Stimulated activated CD8-positive, alpha-beta memory T cell treated with anti-CD3 and anti-CD28 coated beads, Interleukin-15, amount 100 ng/mL, for 1 hour (primary cell): ENCODE data around the gene STYXL2.

ENCODE experiments used
- DNase-seq: peaks from one replicate; pipeline ENCODE4 v3.0.0-alpha.2; 2020; ENCODE audit warnings: low read depth

Gene STYXL2

DNA sequence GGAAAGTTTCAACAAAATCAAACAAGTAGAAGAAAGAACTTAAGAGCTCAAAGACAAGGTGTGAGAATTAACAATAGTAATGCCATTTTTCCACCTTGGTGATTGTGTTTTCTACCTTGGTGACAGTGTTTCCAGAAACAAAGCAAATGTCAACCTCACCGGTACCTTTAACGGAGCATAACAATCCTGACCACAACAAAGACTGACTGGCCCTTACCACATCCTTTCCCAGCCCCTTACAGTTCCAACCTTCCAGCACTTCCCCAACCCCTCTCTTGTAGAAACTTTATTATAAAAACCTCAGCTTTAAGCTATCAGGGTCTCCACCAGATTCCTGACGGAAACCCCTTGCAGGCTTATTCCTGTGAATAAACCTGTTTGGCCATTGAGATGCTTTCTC, 16.7 kb downstream of the STYXL2 start:
- no peak for DNase-seq

DNA sequence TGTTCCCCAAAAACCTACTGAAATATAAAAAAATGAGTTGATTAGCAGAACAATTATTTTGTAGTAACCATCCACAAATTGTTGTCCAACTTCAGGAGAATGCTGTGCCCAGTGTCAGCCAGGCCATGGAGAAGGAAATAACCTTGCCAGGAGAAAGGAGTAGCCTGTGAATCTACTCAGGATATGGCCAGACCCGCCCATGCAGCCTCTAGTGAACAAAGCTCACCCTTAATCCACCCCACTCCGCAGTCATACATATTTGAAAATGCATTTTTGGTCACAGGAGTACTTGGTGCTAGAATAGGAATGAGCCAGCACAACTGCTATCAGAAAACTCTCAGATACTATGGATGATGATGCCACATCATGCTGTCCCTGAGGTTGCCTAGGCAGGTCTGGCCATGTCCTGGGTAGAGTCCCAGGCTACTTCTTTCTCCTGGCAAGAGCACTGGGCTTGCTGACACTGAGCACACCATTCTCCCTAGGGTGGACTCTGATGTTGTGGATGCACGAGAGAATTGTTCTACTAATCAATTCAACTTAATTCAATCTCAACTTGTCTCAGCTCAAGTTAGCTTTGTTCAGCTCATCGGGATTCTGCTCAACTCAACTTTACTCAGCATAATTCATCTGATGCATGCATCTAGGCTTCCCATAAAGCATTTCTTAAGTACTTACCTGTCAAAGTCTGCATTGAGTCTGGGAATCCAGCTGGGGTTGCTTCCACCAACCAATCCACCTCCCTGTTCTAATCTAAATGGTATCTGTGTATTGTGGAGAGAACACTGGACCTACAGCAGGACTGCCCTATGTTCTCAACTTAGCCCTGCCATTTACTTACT, 18.2 kb downstream of the STYXL2 start:
- no peak for DNase-seq

DNA sequence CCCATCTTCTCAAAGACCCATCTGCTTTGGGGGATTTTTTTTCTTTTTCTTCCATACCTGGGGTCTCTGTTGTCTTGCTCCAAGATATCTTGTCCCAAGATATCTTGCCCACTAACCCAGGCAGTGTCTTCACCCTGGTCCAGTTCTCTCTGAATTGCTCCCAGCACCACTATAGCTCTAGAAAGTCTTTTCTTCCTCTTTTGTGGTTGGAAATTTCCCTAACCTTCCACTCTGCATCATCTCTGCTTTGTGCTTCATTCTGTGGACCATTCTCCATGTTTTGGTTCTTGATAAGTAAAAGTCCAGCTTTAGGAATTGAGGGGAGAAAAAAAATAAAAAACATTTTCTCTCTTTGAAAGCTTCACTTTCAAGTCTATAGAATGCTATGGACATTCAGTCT, 20.9 kb downstream of the STYXL2 start:
- no peak for DNase-seq

DNA sequence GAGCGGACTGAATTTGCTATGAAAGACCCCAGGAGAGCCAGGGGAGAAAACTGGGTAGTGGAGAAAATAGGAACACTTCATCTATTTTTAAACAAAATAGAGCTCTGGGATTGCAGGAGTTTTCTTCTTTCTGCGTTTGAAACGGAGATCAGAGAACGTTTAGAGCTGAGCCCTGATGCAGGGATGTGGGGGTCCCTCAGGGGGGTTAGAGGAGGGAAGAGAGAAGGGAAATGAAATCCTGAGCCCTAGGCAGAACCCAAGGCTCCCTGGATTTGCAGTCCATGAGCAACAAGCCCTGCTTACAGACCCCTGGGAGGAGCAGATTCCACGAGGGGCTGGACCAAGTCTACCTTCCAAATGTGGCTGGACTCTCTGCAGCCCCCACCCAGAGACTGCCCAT, 21.8 kb downstream of the STYXL2 start:
- no peak for DNase-seq

DNA sequence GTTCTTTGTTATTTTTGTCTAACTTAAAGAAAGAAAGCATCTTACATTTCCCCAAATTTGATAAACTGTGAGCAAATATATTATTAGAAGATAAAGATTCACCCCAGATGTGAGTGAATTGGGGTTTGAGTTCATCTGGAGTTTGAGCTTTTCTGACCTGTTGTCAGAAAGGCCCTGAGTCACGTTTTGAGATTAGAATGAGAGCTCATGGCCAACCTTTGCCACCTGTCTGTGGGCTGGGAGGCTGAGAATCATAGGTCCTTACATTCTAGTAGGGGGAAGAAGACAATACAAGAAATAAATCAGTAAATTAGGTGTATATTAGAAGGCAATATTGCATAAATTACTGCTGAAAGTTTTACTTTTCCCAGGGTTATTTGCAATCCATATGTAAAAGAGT, 22.3 kb downstream of the STYXL2 start:
- DNase-seq, result no peak

DNA sequence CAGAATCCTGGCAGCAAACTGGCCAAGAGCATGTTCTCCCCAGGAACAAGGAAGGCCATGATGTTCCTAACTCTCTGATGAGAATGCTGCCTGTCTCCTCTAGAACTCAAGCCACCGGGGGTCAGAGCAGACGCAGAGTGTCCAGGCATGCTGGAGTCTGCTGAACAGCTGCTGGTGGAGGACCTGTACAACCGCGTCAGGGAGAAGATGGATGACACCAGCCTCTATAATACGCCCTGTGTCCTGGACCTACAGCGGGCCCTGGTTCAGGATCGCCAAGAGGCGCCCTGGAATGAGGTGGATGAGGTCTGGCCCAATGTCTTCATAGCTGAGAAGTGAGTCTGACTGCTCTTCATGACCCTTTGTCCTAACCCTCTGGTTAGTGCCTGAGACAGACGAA, 23.4 kb downstream of the STYXL2 start:
- no peak for DNase-seq

DNA sequence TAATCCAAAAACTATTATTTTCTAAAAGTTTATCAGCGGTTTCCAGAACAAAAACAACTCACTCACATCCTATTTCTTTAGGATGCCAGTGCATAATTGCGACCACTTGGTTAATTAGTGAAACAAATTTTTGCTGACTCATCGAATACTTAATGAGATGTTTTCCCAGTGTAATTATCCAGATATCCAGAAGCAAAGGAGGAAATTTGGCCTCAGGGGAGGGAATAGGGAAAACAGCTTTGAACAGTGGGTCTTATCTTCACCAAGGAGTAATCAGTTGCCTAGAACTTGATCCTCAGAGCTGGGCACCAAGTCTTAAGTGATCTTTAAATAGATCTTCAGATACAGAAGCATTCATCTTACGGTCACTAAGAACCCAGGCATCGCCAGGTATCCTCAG, 24.3 kb downstream of the STYXL2 start:
- DNase-seq, result no peak

DNA sequence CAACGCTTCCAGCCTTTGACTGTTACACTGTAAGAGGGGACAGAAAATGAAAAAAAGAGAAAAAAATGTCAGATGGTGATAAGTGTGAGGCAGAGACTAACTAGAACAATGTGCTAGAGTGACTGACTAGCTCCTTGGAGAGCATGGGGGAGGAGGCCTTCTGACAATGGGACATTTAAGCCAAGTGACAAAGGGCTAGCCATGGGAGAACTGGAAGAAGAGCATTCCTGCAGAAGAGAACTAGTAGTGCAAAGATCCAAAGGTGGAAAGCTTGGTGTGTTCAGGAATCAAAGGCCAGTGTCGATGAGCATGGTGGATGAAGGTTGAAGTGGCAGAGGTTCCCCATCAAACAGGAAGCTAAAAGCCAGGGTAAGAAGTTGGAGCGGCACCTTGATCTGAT, 25.8 kb downstream of the STYXL2 start:
- DNase-seq, result no peak

DNA sequence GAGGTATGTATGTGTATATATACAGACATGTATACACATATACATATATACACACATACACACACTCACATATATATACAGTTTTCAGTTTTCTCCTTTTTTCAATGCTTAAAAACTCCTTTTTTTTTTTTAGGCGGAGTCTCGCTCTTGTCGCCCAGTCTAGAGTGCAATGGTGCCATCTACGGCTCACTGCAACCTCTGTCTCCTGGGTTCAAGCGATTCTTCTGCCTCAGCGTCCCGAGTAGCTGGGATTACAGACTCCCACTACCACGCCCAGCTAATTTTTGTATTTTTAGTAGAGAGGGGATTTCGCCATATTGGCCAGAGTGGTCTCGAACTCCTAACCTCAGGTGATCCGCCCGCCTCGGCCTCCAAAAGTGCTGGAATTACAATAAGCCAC, 27.0 kb downstream of the STYXL2 start:
- DNase-seq, result no peak

DNA sequence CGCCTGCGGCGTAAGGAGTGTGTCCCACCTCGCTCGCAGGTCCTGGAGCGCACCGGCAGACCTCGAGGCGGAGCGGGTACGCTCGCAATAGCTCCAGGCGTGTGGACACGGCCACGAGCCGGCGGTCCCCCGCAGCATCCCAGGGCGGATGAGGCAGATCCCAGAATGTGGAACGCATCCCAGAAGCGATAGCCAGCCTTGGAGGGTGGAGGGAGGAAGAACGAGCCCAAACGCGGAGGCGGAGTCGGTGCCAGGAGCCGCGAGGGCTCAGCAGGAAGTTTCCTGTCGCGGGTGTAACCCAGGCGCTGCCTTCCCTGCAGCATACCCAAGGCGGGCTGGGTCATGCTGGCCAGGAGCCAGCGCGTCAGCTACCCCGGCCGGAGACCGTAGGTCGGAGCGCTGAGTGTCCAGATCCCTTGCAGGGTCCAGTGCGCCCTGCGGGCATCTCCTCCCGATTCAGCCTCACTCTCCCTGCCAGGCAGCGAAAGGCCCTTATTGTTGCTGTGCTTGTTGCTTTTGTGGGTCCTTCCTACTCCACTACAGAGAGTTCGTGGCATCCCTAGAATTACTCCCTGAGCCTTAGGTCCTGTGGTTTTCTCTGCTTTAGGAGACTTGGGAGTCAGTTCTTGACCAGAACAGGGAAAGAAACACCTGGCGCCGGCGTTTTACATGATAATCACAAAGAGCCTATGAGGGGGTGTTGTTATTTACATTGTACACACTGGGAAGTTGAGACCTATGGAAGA, 27.7 kb downstream of the STYXL2 start:
- DNase-seq, result no peak

DNA sequence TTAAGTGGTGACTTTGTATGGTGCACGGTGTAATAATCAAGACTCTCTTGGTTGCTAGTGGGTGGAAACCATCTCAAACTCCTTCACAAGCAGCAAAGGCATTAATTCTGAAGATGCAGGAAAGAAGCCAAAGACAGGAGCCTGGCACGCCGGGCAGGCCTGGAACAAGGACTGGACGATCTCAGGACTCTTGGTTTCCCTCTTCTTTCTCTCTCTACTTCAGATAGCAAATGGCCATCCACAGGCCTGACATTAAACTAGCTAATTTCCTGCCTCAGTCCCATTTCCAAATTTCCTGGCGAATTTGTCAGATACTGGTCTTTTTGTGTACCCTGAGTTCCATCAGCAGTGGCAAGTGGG, 28.2 kb downstream of the STYXL2 start:
- no peak for DNase-seq

DNA sequence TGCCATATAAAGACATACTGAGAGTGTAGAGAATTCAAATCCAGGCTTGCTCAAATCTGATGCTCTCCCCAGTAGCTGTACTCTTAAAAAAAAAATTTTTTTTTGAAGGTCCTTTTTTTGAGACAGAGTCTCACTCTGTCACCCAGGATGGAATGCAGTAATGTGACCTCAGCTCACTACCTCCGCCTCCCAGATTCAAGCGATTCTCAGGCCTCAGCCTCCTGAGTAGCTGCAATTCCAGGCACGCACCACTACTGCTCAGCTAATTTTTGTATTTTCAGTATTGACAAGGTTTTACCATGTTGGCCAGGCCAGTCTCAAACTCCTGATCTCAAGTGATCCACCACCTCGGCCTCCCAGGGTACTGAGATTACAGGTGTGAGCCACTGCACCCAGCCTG, 28.7 kb downstream of the STYXL2 start:
- no peak for DNase-seq

DNA sequence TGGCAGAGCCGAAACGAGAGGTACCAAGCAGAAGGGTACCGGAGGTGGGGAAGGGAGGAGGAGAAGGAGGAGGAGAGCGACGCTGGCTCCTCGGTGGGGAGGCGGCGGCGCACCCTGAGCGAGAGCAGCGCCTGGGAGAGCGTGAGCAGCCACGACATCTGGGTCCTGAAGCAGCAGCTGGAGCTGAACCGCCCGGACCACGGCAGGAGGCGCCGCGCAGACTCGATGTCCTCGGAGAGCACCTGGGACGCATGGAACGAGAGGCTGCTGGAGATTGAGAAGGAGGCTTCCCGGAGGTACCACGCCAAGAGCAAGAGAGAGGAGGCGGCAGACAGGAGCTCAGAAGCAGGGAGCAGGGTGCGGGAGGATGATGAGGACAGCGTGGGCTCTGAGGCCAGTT, 32.4 kb downstream of the STYXL2 start:
- no peak for DNase-seq

DNA sequence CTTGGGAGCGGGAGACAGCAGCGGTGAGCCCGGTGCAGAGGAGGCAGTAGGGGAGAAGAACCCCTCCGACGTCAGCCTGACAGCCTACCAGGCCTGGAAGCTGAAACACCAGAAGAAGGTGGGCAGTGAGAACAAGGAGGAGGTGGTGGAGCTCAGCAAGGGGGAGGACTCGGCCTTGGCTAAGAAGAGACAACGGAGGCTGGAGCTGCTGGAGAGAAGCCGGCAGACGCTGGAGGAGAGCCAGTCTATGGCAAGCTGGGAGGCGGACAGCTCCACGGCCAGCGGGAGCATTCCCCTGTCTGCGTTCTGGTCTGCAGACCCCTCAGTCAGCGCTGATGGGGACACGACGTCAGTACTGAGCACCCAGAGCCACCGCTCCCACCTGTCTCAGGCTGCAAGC, 32.9 kb downstream of the STYXL2 start:
- DNase-seq, result no peak

DNA sequence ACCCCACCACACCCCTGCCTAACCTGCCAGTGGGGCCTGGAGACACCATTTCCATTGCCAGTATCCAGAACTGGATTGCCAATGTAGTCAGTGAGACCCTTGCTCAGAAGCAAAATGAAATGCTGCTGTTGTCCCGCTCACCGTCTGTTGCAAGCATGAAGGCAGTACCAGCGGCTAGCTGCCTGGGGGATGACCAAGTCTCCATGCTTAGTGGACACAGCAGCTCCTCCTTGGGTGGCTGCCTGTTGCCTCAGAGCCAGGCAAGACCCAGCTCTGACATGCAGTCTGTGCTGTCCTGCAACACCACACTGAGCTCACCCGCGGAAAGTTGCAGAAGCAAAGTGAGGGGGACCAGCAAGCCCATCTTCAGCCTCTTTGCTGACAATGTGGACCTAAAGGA, 33.4 kb downstream of the STYXL2 start:
- no peak for DNase-seq

DNA sequence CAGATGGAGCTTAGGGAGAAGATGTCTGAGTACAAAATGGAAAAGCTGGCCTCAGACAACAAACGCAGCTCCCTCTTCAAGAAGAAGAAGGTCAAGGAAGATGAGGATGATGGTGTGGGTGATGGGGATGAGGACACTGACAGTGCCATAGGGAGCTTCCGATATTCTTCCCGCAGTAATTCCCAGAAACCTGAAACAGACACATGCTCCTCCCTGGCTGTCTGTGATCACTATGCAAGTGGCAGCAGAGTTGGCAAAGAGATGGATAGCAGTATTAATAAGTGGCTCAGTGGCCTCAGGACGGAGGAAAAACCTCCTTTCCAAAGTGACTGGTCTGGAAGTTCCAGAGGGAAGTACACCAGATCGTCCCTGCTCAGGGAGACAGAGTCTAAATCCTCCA, 33.8 kb downstream of the STYXL2 start:
- DNase-seq, result no peak

DNA sequence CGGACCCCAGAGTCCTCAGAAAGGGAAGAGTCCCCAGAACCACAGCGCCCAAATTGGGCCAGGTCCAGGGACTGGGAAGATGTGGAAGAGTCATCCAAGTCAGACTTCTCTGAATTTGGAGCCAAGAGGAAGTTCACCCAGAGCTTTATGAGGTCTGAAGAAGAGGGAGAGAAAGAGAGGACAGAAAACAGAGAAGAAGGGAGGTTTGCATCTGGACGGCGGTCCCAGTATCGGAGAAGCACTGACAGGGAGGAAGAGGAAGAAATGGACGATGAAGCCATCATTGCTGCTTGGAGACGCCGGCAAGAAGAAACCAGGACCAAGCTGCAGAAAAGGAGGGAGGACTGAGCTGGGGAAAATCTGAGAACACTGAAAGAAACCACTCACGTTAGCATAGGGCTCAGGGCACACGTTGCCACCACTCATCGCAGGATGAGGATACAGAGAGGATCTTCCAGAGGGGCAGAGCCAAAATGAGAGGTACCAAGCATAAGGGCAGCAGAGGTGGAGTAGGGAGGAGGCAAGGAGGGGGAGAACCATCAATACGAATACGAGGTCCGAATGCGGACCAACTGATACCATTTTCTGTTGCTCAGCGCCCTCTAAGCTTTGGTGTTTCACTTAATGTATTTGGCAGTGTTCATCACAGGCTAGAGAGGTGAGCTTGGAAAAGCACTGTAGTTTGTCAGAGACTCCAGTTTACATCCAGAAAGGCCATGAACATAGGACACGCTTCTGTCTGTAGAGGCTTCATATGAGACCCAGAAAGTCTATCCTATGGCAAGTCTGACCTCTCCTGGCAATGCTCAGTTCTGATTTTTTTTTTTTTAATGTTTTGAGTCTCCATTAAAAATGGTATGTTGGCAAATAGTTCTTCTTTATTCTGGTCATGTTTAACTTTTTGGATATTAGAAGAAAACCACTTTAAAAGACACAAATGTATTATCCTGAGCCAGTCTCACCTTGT, 34.7 kb downstream of the STYXL2 start:
- no peak for DNase-seq

DNA sequence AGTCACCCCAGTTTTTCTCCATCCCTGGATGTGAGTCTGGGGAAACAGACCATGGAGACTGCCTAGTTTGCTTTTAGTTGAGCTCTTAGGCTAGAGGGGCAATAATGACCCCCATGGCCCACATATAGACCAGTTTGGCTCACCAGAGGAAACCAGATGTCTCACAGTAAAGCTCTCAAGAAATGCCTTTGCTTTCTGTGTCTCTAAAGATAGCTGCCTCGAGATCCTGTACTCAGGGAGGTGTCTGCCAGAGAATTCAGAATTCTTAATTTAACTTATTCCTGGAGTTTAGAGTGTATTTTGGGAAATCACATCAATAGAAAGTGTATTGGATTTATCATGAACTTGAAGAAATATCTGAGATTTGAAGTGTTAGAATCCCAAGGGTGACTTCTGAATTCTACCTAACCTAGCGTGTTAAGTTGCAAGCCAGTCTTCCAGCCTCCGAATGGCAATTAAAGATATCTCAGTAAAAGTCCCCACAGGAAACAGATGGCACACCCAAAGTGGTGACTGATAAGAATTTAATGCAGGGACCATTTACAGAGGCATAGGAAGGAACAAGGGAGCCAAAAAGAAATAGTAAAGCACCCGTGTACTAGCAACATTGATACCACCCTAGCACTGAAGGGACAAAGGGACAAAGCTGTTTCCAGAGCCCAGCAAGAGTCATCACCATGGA, 37.1 kb downstream of the STYXL2 start:
- no peak for DNase-seq

DNA sequence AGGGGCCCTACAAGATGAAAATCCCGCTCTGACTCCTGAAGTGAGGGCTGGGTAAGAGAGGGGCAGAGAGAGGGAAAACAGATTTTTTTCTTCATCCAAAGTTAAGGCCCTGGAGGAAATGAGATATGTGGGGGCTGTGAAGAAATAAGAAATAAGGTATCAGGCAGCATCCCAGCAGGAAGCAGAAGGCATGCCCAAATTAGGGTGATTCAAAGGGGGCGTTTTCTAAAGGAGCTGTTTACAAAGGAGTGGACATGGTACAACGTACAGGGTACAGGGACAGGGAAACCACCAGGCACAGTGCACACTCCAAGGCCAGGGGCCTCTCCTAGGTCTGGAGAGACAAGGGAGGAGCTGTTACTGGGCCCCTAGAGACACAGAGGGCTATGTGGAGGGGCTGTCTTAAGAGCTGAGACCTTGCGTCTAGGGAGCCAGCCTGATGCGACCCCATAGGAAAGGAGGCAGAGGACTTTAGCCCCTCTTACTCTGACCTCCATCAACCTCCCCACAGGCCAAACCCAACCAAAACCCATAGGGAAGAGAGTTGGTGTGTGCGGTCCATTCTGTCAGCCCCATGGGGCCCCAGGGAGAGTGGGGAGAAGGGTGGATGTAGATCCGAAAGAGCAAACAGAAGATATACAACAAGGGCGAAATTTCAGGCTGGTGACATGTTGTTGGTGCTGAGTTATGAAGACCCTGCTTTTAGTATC, 38.6 kb downstream of the STYXL2 start:
- DNase-seq, result no peak

DNA sequence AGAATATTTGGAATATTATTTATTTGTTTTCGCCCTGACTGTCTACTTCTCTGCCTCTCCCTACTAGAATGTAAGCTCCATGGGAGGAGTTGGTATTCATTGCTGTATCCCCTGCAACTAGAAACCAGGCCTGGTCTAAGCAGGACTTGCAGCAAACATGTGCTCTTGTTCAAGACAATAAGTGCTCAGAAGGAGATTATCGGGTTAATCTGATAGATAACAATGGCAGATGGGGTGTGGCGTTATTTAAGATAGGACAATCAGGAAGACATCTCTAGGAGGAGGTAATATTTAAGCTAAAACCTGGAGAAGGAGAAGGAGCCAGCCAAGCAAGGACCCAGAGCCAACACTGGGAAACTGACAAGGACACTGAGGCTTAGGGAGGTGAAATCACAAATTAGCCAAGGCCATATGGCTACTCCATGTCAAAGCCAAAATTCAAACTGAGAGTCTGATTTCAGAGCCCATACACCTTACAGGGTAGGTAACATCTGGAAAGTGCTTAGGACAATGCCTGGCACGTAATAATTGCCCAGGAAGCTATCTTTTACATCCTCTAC, 41.5 kb downstream of the STYXL2 start:
- no peak for DNase-seq

DNA sequence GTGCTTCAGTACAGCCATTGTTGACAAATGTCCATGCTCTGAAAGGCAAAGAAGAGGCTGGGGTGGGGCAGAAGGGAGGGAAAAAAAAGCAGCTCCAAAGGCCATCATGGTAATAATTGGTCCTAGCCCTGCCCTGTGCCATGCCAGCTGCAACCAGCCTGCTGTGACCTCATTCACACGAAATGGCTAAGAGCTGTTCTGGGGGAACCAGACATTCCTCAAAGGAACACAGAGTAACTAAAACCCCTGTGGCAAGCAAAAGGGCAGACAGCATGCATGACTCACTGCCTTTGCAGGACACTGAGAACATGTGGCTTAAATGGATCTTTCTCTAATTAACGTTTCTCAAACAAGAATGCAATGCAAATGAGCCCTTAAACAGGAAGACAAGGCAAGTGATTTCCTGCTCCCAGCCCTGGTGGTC, 42.3 kb downstream of the STYXL2 start:
- no peak for DNase-seq
